GM10266 (cell line): ENCODE results near the gene LDB2.

Experiments used
- DNase-seq: peaks from one replicate; pipeline ENCODE4 v3.0.0; 2012; ENCODE audit errors: extremely low spot score
- TF ChIP-seq, protein P1 (sequence below): IDR thresholded peaks from 2 replicates; pipeline ENCODE4 v1.5.1; 2012; ENCODE audit warnings: mild to moderate bottlenecking, low read depth; ENCODE audit not compliant: control insufficient read depth, insufficient read depth; ENCODE audit errors: missing control alignments

The LDB2 gene

GRCh38 chr4:16608123-16608522, 290.3 kb downstream of the LDB2 start:
- TF ChIP-seq, protein P1, sequence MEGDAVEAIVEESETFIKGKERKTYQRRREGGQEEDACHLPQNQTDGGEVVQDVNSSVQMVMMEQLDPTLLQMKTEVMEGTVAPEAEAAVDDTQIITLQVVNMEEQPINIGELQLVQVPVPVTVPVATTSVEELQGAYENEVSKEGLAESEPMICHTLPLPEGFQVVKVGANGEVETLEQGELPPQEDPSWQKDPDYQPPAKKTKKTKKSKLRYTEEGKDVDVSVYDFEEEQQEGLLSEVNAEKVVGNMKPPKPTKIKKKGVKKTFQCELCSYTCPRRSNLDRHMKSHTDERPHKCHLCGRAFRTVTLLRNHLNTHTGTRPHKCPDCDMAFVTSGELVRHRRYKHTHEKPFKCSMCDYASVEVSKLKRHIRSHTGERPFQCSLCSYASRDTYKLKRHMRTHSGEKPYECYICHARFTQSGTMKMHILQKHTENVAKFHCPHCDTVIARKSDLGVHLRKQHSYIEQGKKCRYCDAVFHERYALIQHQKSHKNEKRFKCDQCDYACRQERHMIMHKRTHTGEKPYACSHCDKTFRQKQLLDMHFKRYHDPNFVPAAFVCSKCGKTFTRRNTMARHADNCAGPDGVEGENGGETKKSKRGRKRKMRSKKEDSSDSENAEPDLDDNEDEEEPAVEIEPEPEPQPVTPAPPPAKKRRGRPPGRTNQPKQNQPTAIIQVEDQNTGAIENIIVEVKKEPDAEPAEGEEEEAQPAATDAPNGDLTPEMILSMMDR = no peak
- DNase-seq = no peak

GRCh38 chr4:16607241-16608066, 291.0 kb downstream of the LDB2 start:
- no peak for DNase-seq
- TF ChIP-seq, protein P1 = no peak

DNA sequence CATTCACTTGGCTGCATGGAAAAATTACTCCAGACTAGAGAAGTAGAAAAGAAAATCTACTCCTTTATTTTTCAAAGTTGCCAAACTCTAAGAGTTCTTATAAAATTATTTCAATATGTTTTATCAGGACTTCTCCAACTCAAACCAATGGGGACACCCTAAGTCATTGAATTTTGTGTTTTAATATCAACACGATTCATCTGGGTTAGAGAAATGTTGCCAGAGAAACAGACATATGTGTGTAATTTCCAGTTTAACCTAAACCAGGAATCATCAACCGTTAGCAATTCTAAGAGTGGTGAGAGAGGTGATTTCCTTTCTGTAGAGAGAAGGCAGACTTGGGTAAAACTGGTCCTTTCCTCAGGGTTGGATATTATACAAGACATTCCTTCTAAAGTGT, 291.8 kb downstream of the LDB2 start:
- TF ChIP-seq, protein P1 = no peak
- no peak for DNase-seq

DNA sequence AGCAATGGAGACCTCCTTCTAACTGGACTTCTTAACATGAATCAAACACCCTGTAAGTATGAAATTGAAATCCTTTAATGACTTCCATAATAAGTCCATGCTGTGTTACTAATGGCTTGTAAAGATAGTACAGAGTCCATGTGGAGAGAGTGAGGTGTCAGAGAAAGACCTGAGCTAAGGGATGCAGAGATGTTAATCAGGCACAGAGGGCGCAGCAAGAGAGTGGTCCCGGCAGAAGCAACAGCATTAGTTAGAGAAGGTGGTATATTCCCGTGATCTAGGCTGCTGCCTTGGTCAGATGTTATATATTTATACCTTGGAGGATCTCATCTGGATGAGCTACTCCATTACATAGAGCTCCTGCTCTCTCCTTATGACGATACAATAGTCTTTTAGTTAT, 295.3 kb downstream of the LDB2 start:
- TF ChIP-seq, protein P1 = no peak
- DNase-seq = no peak

- TF ChIP-seq, protein P1 = no peak
These were observed 299.7 kb downstream of the LDB2 start for GRCh38 chr4:16598597-16599206.

GRCh38 chr4:16597845-16598596, 300.4 kb downstream of the LDB2 start:
- DNase-seq = no peak
- TF ChIP-seq, protein P1 = no peak

More at GRCh38 chr4:16598597-16599206, 299.7 kb downstream of the LDB2 start:
- no peak for DNase-seq

GRCh38 chr4:16597443-16597842, 301.0 kb downstream of the LDB2 start:
- TF ChIP-seq, protein P1 = no peak

More at GRCh38 chr4:16597443-16597842, 301.0 kb downstream of the LDB2 start:
- DNase-seq = no peak
